ENCODE measurements around the gene DUOXA1. TPM values are rescaled to one million over a fixed set of nuclear protein-coding genes. Genes with fewer than 3 reads are reported as not detected.
A peak's percentile ranks its signal among the peaks of the same experiment; 100 is the strongest.

DUOXA1 gene
- 100 to 1,000 TPM in 1 of 2 donors, 10 to 100 TPM in 1; 96.7 to 135 TPM for total RNA-seq
- polyA plus RNA-seq (ENCODE audit: insufficient read length in 6 of 6): 1 to 10 TPM in 4 of 6 donors, under 1 TPM in 2; 0.52 to 1.8 (median 1.0) TPM
- long read RNA-seq, donor 1: 0 reads
- long read RNA-seq, donor 2: 0 reads
- long read RNA-seq, donor 3: 0 reads
- long read RNA-seq, donor 4, partial matches to known transcripts: 11 of 33 reads
- long read RNA-seq, donor 4, other reads (novel, unspliced or antisense): 22 of 33 reads
- long read RNA-seq, donor 5: 0 reads
- long read RNA-seq, donor 6: 0 reads
- long read RNA-seq, donor 7: 0 reads
- long read RNA-seq, donor 8: 0 reads
- long read RNA-seq, donor 9: 0 reads
- long read RNA-seq, donor 10, partial matches to known transcripts: 11 of 37 reads
- long read RNA-seq, donor 10, other reads (novel, unspliced or antisense): 26 of 37 reads
- long read RNA-seq, donor 11: 0 reads
- long read RNA-seq, donor 12: 0 reads

GRCh38 chr15:45129651-45130129, at the start of gene DUOXA1, which contains the start of gene DUOX1:
Gene DUOXA1, minus strand, starts transcription at chr15:45129879. Its CDS starts 6,865 bp downstream, at chr15:45123014.
Gene DUOX1, plus strand, starts transcription at chr15:45129994. Its CDS starts 1,973 bp downstream, at chr15:45131967.
- intact Hi-C loops (cut with DNase I): no loop called here
- Histone ChIP-seq H3K27me3 (peaks cover 25 to 81% of the 10 kb centered on the region in 2 donors), H3K9me3 (no peaks in the 10 kb centered on the region), H3K4me3 (peak within 1 kb of the TSS; percentile 27 to 46), H3K4me1 (peaks cover 0 to 14% of the 10 kb centered on the region in 2 donors), H3K27ac (peak within 1 kb of the TSS; percentile 50 to 76), H3K36me3 (no peaks in the 10 kb centered on the region)
- no peak for TF ChIP-seq CTCF (IDR thresholded peaks at IDR 0.05)
- DNase-seq: peak in 3 of 4 donors; percentile 29 to 94 (median 75)
- ATAC-seq: peak; percentile 87

- ATAC-seq (no peak), DNase-seq (no peak)
- H3K27me3 ChIP-seq: no peaks in the 10 kb centered on the region
- no peaks in the 10 kb centered on the region for H3K36me3 ChIP-seq
- no peak overlapping the region for H3K4me3 ChIP-seq
- peaks cover 0 to 15% of the 10 kb centered on the region in 2 donors for H3K4me1 ChIP-seq
- intact Hi-C loops (cut with DNase I): no loop called here
- TF ChIP-seq CTCF (IDR thresholded peaks at IDR 0.05): no peak
- no peaks in the 10 kb centered on the region for H3K9me3 ChIP-seq
- no peak overlapping the region for H3K27ac ChIP-seq
Observed at GRCh38 chr15:45177285-45177684, 47.6 kb upstream of the DUOXA1 start.

- DNase-seq: no peak
- Histone ChIP-seq H3K27me3 (no peaks in the 10 kb centered on the region), H3K9me3 (no peaks in the 10 kb centered on the region), H3K27ac (no peak overlapping the region), H3K4me1 (peaks cover 0 to 6% of the 10 kb centered on the region in 2 donors), H3K4me3 (no peak overlapping the region), H3K36me3 (no peaks in the 10 kb centered on the region)
- no peak for TF ChIP-seq CTCF (IDR thresholded peaks at IDR 0.05)
- intact Hi-C loops (cut with DNase I): no loop called here
- ATAC-seq: no peak
Observed at GRCh38 chr15:45174577-45174976, 44.9 kb upstream of the DUOXA1 start.

- Histone ChIP-seq H3K4me3 (no peak overlapping the region), H3K9me3 (no peaks in the 10 kb centered on the region), H3K27ac (no peak overlapping the region), H3K4me1 (peaks cover 0 to under 1% of the 10 kb centered on the region in 2 donors), H3K36me3 (no peaks in the 10 kb centered on the region), H3K27me3 (no peaks in the 10 kb centered on the region)
- intact Hi-C loops (cut with DNase I): no loop called here
- ATAC-seq (no peak), DNase-seq (no peak)
- no peak for TF ChIP-seq CTCF (IDR thresholded peaks at IDR 0.05)
Observed at GRCh38 chr15:45174069-45174468, 44.4 kb upstream of the DUOXA1 start.

GRCh38 chr15:45171912-45172311, 42.2 kb upstream of the DUOXA1 start:
- H3K9me3 ChIP-seq: no peaks in the 10 kb centered on the region
- ATAC-seq: no peak
- no peaks in the 10 kb centered on the region for H3K27me3 ChIP-seq
- no peak overlapping the region for H3K27ac ChIP-seq
- H3K4me3 ChIP-seq: no peak overlapping the region
- DNase-seq: no peak
- intact Hi-C loops (cut with DNase I): no loop called here
- no peaks in the 10 kb centered on the region for H3K36me3 ChIP-seq
- no peaks in the 10 kb centered on the region for H3K4me1 ChIP-seq
- TF ChIP-seq CTCF (IDR thresholded peaks at IDR 0.05): no peak
